ENCODE data around the gene TNNT1.

DNA sequence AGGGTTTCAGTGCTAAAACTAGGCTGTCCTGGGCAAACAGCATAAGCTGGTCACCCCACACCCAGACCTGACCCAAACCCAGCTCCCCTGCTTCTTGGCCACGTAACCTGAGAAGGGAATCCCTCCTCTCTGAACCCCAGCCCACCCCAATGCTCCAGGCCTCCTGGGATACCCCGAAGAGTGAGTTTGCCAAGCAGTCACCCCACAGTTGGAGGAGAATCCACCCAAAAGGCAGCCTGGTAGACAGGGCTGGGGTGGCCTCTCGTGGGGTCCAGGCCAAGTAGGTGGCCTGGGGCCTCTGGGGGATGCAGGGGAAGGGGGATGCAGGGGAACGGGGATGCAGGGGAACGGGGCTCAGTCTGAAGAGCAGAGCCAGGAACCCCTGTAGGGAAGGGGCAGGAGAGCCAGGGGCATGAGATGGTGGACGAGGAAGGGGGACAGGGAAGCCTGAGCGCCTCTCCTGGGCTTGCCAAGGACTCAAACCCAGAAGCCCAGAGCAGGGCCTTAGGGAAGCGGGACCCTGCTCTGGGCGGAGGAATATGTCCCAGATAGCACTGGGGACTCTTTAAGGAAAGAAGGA is 34.4 kb downstream of the TNNT1 start:
- TF ChIP-seq, protein P1, sequence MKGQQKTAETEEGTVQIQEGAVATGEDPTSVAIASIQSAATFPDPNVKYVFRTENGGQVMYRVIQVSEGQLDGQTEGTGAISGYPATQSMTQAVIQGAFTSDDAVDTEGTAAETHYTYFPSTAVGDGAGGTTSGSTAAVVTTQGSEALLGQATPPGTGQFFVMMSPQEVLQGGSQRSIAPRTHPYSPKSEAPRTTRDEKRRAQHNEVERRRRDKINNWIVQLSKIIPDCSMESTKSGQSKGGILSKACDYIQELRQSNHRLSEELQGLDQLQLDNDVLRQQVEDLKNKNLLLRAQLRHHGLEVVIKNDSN (IDR thresholded peaks at IDR 0.05), result no peak
- TF ChIP-seq TCF12 (IDR thresholded peaks at IDR 0.05; ENCODE audit: low read depth) (no peak), NFIC (IDR thresholded peaks at IDR 0.05) (no peak), RAD21 (IDR thresholded peaks at IDR 0.05; ENCODE audit: low read depth) (no peak), EP300 (IDR thresholded peaks at IDR 0.05; ENCODE audit: borderline replicate concordance) (no peak), ZBTB7A (IDR thresholded peaks at IDR 0.05; ENCODE audit: low read depth) (no peak)
- TF ChIP-seq, protein P2, sequence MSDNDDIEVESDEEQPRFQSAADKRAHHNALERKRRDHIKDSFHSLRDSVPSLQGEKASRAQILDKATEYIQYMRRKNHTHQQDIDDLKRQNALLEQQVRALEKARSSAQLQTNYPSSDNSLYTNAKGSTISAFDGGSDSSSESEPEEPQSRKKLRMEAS (IDR thresholded peaks at IDR 0.05), result no peak
